Karpas-422 (cell line): ENCODE results near the gene PIEZO1. TPM values are rescaled to one million over a fixed set of nuclear protein-coding genes. Genes with fewer than 3 reads are reported as not detected.
"Not testable (repeated sequence)": the region's sequence is repeated elsewhere in the genome, so short reads cannot be mapped to it uniquely, and the experiment has no call there.

ENCODE experiments used
- DNase-seq: peaks from one replicate; pipeline ENCODE4 v3.0.0-alpha.2; 2015
- H2AFZ ChIP-seq: fragments of 200-600 bp; sonication (generic); 2 replicates; pipeline ENCODE4 v1.6.1; 2014; ENCODE audit warnings: antibody characterized with exemption, low read length, mixed read lengths
- H3K27ac ChIP-seq: fragments of 200-600 bp; sonication (generic); 2 replicates; pipeline ENCODE4 v1.5.1; 2014; ENCODE audit warnings: mild to moderate bottlenecking, low read length, moderate library complexity
- H3K27me3 ChIP-seq: fragments of 200-600 bp; sonication (generic); 2 replicates; pipeline ENCODE4 v1.6.1; 2014; ENCODE audit warnings: low read length, mixed read lengths
- H3K36me3 ChIP-seq: fragments of 200-600 bp; sonication (generic); 2 replicates; pipeline ENCODE4 v1.6.1; 2014; ENCODE audit warnings: low read length, mixed read lengths; ENCODE audit not compliant: insufficient read depth
- H3K4me1 ChIP-seq: fragments of 200-600 bp; sonication (generic); 2 replicates; pipeline ENCODE4 v1.6.1; 2014; ENCODE audit warnings: mild to moderate bottlenecking, low read length, mixed read lengths
- H3K4me2 ChIP-seq: fragments of 200-600 bp; sonication (generic); 2 replicates; pipeline ENCODE4 v1.6.1; 2014; ENCODE audit warnings: low read length, low read depth, mild to moderate bottlenecking; ENCODE audit not compliant: poor library complexity, severe bottlenecking
- H3K4me3 ChIP-seq: fragments of 200-600 bp; sonication (generic); 2 replicates; pipeline ENCODE4 v1.5.1; 2014; ENCODE audit warnings: mild to moderate bottlenecking, antibody characterized with exemption, low read length, mixed read lengths
- H3K79me2 ChIP-seq: fragments of 200-600 bp; sonication (generic); 2 replicates; pipeline ENCODE4 v1.6.1; 2014; ENCODE audit warnings: mild to moderate bottlenecking, low read length, mixed read lengths
- H3K9ac ChIP-seq: fragments of 200-600 bp; sonication (generic); 2 replicates; pipeline ENCODE4 v1.6.0; 2014; ENCODE audit warnings: low read length
- H3K9me2 ChIP-seq: fragments of 200-600 bp; sonication (generic), shearing (Covaris generic); replicated peaks from 2 replicates; pipeline ENCODE4 v1.6.0; 2014; ENCODE audit warnings: mild to moderate bottlenecking, low read length, moderate library complexity; ENCODE audit not compliant: insufficient read depth
- H3K9me3 ChIP-seq: fragments of 300-700, 200-600 bp; sonication (generic); 2 replicates; pipeline ENCODE4 v1.6.1; 2014; ENCODE audit warnings: low read length, mixed read lengths
- H4K20me1 ChIP-seq: fragments of 200-600 bp; sonication (generic); 2 replicates; pipeline ENCODE4 v1.6.1; 2014; ENCODE audit warnings: mild to moderate bottlenecking, antibody characterized with exemption, low read length, low read depth; ENCODE audit not compliant: insufficient read depth
- total RNA-seq: library from RNA; depleted of rRNA; stranded (reverse); fragments of >200 nt; shearing (Covaris generic); gene quantifications from 2 replicates; pipeline ENCODE4 v1.2.3, GENCODE V29; 2014; ENCODE audit warnings: low replicate concordance

PIEZO1 gene
- total RNA-seq, 1 experiment from 2014 or later = 1.8 TPM

DNA sequence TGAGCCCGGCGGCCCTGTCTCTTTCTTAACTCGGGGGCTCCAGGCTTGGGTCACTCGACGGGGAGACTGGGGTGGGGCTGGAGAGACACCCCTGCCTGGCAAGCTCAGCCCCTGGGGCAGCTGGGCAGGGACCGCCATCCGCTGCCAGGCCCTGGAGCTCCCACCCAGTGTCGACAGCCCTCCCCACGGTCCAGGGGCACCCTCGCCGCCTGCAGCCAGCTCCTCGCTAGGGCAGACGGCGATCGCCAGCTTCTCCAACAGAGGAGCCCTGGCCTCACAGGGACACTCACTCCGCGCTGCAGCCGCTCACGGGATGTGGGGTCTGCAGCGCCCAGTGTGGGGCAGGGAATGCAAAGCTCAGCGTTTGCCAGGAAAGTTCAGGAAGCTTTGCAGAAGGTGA is 42.7 kb upstream of the PIEZO1 start:
- no peak overlapping the region for H3K27ac ChIP-seq
- no peaks in the 10 kb centered on the region for H4K20me1 ChIP-seq
- H3K4me3 ChIP-seq = no peak overlapping the region
- H3K79me2 ChIP-seq = no peaks in the 10 kb centered on the region
- H3K27me3 ChIP-seq = no peaks in the 10 kb centered on the region
- no peaks in the 10 kb centered on the region for H3K4me1 ChIP-seq
- no peak overlapping the region for H3K4me2 ChIP-seq
- no peaks in the 10 kb centered on the region for H3K9me2 ChIP-seq
- H3K9ac ChIP-seq = no peak overlapping the region
- H3K36me3 ChIP-seq = no peaks in the 10 kb centered on the region
- no peak overlapping the region for H2AFZ ChIP-seq
- DNase-seq = no peak
- H3K9me3 ChIP-seq = no peaks in the 10 kb centered on the region

DNA sequence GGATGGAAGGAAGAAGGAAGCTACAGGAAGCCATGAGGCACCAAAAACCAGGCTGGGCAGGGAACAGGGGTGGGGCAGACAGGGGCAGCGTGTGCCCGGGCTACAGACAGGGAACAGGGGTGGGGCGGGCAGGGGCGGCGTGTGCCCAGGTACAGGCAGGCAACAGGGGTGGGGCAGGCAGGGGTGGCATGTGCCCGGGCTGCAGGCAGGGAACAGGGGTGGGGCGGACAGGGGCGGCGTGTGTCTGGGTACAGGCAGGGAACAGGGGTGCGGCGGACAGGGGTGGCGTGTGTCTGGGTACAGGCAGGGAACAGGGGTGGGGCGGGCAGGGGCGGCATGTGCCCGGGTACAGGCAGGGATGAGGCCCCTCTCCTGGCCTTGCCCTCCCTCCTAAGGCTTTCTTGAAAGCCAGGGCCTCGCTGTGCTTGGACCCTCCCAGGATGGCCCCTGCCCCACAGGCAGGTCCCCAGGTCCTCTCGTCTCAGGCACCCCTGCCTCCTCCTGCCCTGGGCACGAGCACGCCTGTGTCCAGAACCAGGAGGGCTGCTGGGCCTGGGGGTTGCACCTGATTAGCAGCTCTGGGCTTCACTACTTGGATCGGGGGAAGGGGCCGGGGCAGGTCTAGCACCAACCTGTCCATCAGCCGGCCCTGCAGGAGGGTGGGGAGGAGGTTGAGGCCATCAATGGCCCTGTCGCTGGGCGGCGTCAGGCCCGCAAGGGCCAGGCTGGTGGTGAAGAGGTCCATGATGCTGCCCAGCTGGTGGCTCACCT is 41.2 kb upstream of the PIEZO1 start:
- H3K4me2 ChIP-seq = no peak overlapping the region
- no peak overlapping the region for H2AFZ ChIP-seq
- no peak overlapping the region for H3K9ac ChIP-seq
- H3K36me3 ChIP-seq = no peaks in the 10 kb centered on the region
- H3K27ac ChIP-seq = no peak overlapping the region
- H3K27me3 ChIP-seq = no peaks in the 10 kb centered on the region
- H3K9me3 ChIP-seq = no peaks in the 10 kb centered on the region
- no peaks in the 10 kb centered on the region for H3K9me2 ChIP-seq
- H3K79me2 ChIP-seq = no peaks in the 10 kb centered on the region
- no peaks in the 10 kb centered on the region for H4K20me1 ChIP-seq
- no peaks in the 10 kb centered on the region for H3K4me1 ChIP-seq
- no peak for DNase-seq
- no peak overlapping the region for H3K4me3 ChIP-seq

DNA sequence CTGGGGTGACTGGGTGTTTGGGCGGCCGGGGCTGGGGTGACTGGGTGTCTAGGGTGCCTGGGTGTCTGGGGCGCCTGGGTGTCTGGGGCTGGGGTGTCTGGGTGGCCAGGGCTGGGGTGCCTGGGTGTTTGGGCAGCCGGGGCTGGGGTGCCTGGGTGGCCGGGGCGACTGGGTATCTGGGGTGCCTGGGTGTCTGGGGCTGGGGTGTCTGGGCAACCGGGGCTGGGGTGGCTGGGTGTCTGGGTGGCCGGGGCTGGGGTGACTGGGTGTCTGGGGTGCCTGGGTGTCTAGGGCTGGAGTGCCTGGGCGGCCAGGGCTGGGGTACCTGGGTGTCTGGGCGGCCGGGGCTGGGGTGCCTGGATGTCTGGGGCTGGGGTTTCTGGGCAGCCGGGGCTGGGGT is 40.1 kb upstream of the PIEZO1 start:
- no peak overlapping the region for H3K4me3 ChIP-seq
- H3K4me2 ChIP-seq = no peak overlapping the region
- no peaks in the 10 kb centered on the region for H3K9me3 ChIP-seq
- no peaks in the 10 kb centered on the region for H3K27me3 ChIP-seq
- no peak for DNase-seq
- H3K9ac ChIP-seq = no peak overlapping the region
- no peaks in the 10 kb centered on the region for H3K9me2 ChIP-seq
- no peak overlapping the region for H3K27ac ChIP-seq
- H4K20me1 ChIP-seq = no peaks in the 10 kb centered on the region
- no peaks in the 10 kb centered on the region for H3K79me2 ChIP-seq
- H3K4me1 ChIP-seq = no peaks in the 10 kb centered on the region
- no peaks in the 10 kb centered on the region for H3K36me3 ChIP-seq
- no peak overlapping the region for H2AFZ ChIP-seq

DNA sequence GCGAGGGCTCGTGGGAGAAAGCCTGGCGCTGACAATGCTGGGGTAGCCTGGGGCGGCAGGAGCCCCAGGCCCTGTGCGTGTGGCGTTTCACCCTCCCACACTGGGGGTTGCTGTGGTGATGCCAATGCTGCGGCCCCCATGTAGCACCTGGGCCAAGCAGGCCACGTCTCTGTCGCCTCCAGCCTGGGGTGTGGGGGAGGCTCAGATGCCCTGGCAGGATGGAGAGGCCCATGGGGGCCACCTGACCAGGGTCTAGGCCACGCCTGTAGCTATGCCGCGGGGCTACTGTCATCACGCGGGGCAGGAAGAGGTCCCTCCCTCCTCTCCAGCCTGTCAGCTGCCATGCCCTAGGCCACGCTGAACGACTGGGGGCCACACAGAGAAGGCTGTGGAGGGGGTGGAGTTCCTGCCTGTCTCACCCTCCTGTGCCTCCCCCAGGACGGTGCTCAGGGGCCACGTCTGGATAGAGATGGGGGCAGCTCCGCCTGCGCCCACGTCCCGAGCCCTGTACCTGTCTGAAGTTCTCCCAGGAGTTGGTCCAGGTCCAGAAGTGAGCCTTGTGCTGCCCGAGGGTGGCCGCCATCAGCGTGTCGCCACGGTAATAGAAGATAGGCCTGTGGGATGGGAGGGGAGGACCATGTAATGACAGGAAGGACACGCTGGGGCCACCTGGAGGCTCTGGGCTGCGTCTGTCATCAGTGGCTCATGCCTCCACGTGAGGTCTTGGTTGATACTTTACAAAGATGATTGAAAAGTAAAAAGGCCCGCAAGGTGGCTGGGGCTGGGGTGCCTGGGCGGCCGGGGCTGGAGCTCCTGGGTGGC is 39.4 kb upstream of the PIEZO1 start:
- H3K27ac ChIP-seq = no peak overlapping the region
- no peak for DNase-seq
- H3K4me2 ChIP-seq = no peak overlapping the region
- no peaks in the 10 kb centered on the region for H3K79me2 ChIP-seq
- H2AFZ ChIP-seq = no peak overlapping the region
- no peaks in the 10 kb centered on the region for H3K9me3 ChIP-seq
- H3K9me2 ChIP-seq = no peaks in the 10 kb centered on the region
- no peaks in the 10 kb centered on the region for H3K4me1 ChIP-seq
- no peaks in the 10 kb centered on the region for H3K36me3 ChIP-seq
- H3K27me3 ChIP-seq = no peaks in the 10 kb centered on the region
- no peak overlapping the region for H3K4me3 ChIP-seq
- H4K20me1 ChIP-seq = no peaks in the 10 kb centered on the region
- H3K9ac ChIP-seq = no peak overlapping the region

DNA sequence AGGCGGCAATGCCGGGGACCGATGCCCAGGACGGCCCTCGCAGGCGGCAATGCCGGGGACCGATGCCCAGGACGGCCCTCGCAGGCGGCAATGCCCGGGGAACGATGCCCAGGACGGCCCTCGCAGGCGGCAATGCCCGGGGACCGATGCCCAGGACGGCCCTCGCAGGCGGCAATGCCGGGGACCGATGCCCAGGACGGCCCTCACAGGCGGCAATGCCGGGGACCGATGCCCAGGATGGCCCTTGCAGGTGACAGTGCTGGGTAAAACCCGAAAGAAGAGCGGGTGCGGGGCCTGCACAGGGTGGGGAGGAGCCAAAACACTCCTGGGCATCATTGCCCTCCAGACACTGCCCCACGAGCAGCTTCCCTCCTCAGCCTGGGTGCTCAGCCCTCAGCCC is 38.6 kb upstream of the PIEZO1 start:
- not testable (repeated sequence) for H3K4me2 ChIP-seq, H2AFZ ChIP-seq, H3K36me3 ChIP-seq, H3K4me1 ChIP-seq, H3K9me2 ChIP-seq, DNase-seq, H4K20me1 ChIP-seq, H3K4me3 ChIP-seq, H3K79me2 ChIP-seq, H3K9me3 ChIP-seq, H3K9ac ChIP-seq, H3K27ac ChIP-seq, H3K27me3 ChIP-seq

DNA sequence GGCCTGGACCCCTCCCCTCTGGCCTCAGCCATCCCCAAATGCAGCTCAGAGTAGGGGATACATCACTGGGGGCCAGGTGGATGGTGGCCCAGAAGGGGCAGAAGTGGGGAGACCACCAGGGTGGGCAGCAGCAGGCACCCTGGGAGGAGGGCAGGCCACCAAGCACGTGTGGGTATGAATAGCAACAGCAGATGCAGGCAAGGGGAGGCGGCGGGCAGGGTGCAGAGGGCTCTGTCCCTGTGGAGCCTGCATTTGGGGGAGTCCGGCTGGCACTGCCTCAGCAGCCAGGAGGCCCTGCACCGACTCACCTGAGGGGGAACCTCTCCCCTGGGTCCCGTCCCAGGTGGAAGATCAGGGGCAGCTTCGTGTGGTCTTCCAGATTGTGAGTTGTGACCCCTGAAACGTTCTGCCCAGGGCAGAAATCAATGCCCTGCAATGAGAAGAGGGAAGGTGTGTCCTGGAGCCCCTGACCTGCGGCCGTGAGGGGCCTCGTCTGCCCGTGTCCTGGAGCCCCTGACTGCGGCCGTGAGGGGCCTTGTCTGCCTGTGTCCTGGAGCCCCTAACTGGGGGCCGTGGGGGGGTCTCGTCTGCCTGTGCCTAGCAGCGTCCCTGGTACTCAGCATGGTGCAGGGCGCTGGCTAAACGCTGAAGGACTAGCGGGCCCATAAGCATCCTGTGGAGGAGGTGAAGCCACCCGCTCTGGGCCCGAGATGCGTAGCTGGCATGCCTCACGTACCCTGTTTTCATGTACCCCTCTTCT is 37.4 kb upstream of the PIEZO1 start:
- H3K4me2 ChIP-seq = no peak overlapping the region
- H3K4me3 ChIP-seq = no peak overlapping the region
- no peaks in the 10 kb centered on the region for H3K36me3 ChIP-seq
- H2AFZ ChIP-seq = no peak overlapping the region
- H3K9me2 ChIP-seq = no peaks in the 10 kb centered on the region
- no peaks in the 10 kb centered on the region for H4K20me1 ChIP-seq
- H3K9ac ChIP-seq = no peak overlapping the region
- H3K27ac ChIP-seq = no peak overlapping the region
- no peaks in the 10 kb centered on the region for H3K79me2 ChIP-seq
- no peaks in the 10 kb centered on the region for H3K27me3 ChIP-seq
- H3K9me3 ChIP-seq = no peaks in the 10 kb centered on the region
- no peaks in the 10 kb centered on the region for H3K4me1 ChIP-seq
- DNase-seq = no peak

DNA sequence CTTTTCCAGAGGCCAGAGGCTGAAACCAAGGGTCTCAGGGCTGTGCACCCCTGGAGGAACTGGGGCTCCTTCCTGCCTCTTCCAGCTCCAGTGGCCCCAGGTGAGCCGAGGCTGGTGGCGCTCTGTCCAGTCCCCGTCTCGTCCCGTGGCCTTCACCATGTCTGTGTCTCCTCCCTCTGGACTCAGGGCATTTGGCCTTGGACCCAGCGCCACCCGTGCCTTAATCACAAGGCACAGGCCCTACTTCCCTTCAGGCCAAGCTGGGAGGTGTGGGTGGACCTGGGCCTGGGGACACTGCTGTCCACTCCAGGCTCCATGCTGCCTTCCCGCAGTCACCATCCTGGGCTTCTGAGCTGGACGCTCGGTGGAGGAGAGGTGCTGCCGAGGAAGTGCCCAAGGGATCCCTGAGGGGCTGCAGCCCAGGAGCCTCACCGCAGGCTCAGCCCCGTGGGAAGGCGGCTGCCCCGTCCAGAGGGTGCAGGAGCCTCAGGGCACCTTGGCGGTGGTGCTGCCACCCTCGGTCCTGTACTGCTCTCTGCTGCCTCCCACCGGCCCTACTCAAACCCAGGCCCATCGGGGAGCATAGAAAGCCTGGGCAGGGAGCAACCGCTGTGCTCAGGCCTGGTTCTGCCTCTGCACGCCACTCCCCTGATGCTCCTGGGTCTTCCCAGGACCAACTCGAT is 36.3 kb upstream of the PIEZO1 start:
- no peak overlapping the region for H3K4me2 ChIP-seq
- H3K27me3 ChIP-seq = no peaks in the 10 kb centered on the region
- peak; percentile 69 for DNase-seq
- H3K4me1 ChIP-seq = no peaks in the 10 kb centered on the region
- no peak overlapping the region for H3K27ac ChIP-seq
- no peaks in the 10 kb centered on the region for H3K9me3 ChIP-seq
- no peaks in the 10 kb centered on the region for H4K20me1 ChIP-seq
- H3K9ac ChIP-seq = no peak overlapping the region
- H3K36me3 ChIP-seq = no peaks in the 10 kb centered on the region
- H2AFZ ChIP-seq = no peak overlapping the region
- no peak overlapping the region for H3K4me3 ChIP-seq
- no peaks in the 10 kb centered on the region for H3K9me2 ChIP-seq
- no peaks in the 10 kb centered on the region for H3K79me2 ChIP-seq
